ENCODE measurements around the gene CCP110.

Gene CCP110

GRCh38 chr16:19560078-19560477, 36.3 kb downstream of the CCP110 start:
- no peak for FAIRE-seq
- no peak for DNase-seq (ENCODE audit: insufficient read length, low spot score)
- no peak for TF ChIP-seq POU2F2 (IDR thresholded peaks at IDR 0.05; ENCODE audit: low read depth, low read length)

- no peak for FAIRE-seq
- no peak for DNase-seq (ENCODE audit: insufficient read length, low spot score)
- TF ChIP-seq SPI1 (IDR thresholded peaks at IDR 0.05; ENCODE audit: low read depth, low read length) (no peak), POU2F2 (IDR thresholded peaks at IDR 0.05; ENCODE audit: low read depth, low read length) (no peak), PAX5 (IDR thresholded peaks at IDR 0.05; ENCODE audit: insufficient read depth, low read length, severe bottlenecking) (no peak)
Observed at GRCh38 chr16:19563377-19563776, 39.6 kb downstream of the CCP110 start.

GRCh38 chr16:19566362-19566761, 42.6 kb downstream of the CCP110 start:
- DNase-seq (ENCODE audit: insufficient read length, low spot score) = no peak
- no peak for FAIRE-seq
- TF ChIP-seq POU2F2 (IDR thresholded peaks at IDR 0.05; ENCODE audit: low read depth, low read length) = no peak
- no peak for TF ChIP-seq POLR2AphosphoS5 (IDR thresholded peaks at IDR 0.05; ENCODE audit: low read depth, low read length)
- no peak for TF ChIP-seq PAX5 (IDR thresholded peaks at IDR 0.05; ENCODE audit: insufficient read depth, low read length, severe bottlenecking)
- no peak for TF ChIP-seq POLR2A (IDR thresholded peaks at IDR 0.05; ENCODE audit: low read depth, low read length)
- TF ChIP-seq TAF1 (IDR thresholded peaks at IDR 0.05; ENCODE audit: low read depth, low read length) = no peak
- no peak for TF ChIP-seq SPI1 (IDR thresholded peaks at IDR 0.05; ENCODE audit: low read depth, low read length)

GRCh38 chr16:19567560-19567959, 43.8 kb downstream of the CCP110 start:
- no peak for TF ChIP-seq POU2F2 (IDR thresholded peaks at IDR 0.05; ENCODE audit: low read depth, low read length)
- TF ChIP-seq TAF1 (IDR thresholded peaks at IDR 0.05; ENCODE audit: low read depth, low read length) = no peak
- TF ChIP-seq PAX5 (IDR thresholded peaks at IDR 0.05; ENCODE audit: insufficient read depth, low read length, severe bottlenecking) = no peak
- TF ChIP-seq POLR2A (IDR thresholded peaks at IDR 0.05; ENCODE audit: low read depth, low read length) = no peak
- no peak for TF ChIP-seq SPI1 (IDR thresholded peaks at IDR 0.05; ENCODE audit: low read depth, low read length)
- TF ChIP-seq POLR2AphosphoS5 (IDR thresholded peaks at IDR 0.05; ENCODE audit: low read depth, low read length) = no peak
- DNase-seq (ENCODE audit: insufficient read length, low spot score) = no peak
- no peak for FAIRE-seq

- no peak for FAIRE-seq
- TF ChIP-seq TAF1 (IDR thresholded peaks at IDR 0.05; ENCODE audit: low read depth, low read length) = no peak
- TF ChIP-seq POU2F2 (IDR thresholded peaks at IDR 0.05; ENCODE audit: low read depth, low read length) = no peak
- TF ChIP-seq POLR2AphosphoS5 (IDR thresholded peaks at IDR 0.05; ENCODE audit: low read depth, low read length) = no peak
- TF ChIP-seq PAX5 (IDR thresholded peaks at IDR 0.05; ENCODE audit: insufficient read depth, low read length, severe bottlenecking) = no peak
- TF ChIP-seq POLR2A (IDR thresholded peaks at IDR 0.05; ENCODE audit: low read depth, low read length) = no peak
- no peak for TF ChIP-seq SPI1 (IDR thresholded peaks at IDR 0.05; ENCODE audit: low read depth, low read length)
- no peak for DNase-seq (ENCODE audit: insufficient read length, low spot score)
Observed at GRCh38 chr16:19573997-19574396, 50.3 kb downstream of the CCP110 start.

GRCh38 chr16:19574615-19575014, 50.9 kb downstream of the CCP110 start:
- FAIRE-seq = no peak
- no peak for DNase-seq (ENCODE audit: insufficient read length, low spot score)
- no peak for TF ChIP-seq POLR2AphosphoS5 (IDR thresholded peaks at IDR 0.05; ENCODE audit: low read depth, low read length)
- no peak for TF ChIP-seq POU2F2 (IDR thresholded peaks at IDR 0.05; ENCODE audit: low read depth, low read length)
- no peak for TF ChIP-seq SPI1 (IDR thresholded peaks at IDR 0.05; ENCODE audit: low read depth, low read length)
- no peak for TF ChIP-seq POLR2A (IDR thresholded peaks at IDR 0.05; ENCODE audit: low read depth, low read length)
- no peak for TF ChIP-seq TAF1 (IDR thresholded peaks at IDR 0.05; ENCODE audit: low read depth, low read length)

- DNase-seq (ENCODE audit: insufficient read length, low spot score) = no peak
- FAIRE-seq = no peak
- TF ChIP-seq PAX5 (IDR thresholded peaks at IDR 0.05; ENCODE audit: insufficient read depth, low read length, severe bottlenecking) (no peak), POLR2AphosphoS5 (IDR thresholded peaks at IDR 0.05; ENCODE audit: low read depth, low read length) (no peak), POLR2A (IDR thresholded peaks at IDR 0.05; ENCODE audit: low read depth, low read length) (no peak), POU2F2 (IDR thresholded peaks at IDR 0.05; ENCODE audit: low read depth, low read length) (no peak), SPI1 (IDR thresholded peaks at IDR 0.05; ENCODE audit: low read depth, low read length) (no peak), TAF1 (IDR thresholded peaks at IDR 0.05; ENCODE audit: low read depth, low read length) (no peak)
Observed at GRCh38 chr16:19578378-19578971, 54.7 kb downstream of the CCP110 start.

- FAIRE-seq = no peak
- TF ChIP-seq POLR2A (IDR thresholded peaks at IDR 0.05; ENCODE audit: low read depth, low read length) (no peak), PAX5 (IDR thresholded peaks at IDR 0.05; ENCODE audit: insufficient read depth, low read length, severe bottlenecking) (no peak), SPI1 (IDR thresholded peaks at IDR 0.05; ENCODE audit: low read depth, low read length) (no peak), POU2F2 (IDR thresholded peaks at IDR 0.05; ENCODE audit: low read depth, low read length) (no peak), POLR2AphosphoS5 (IDR thresholded peaks at IDR 0.05; ENCODE audit: low read depth, low read length) (no peak), TAF1 (IDR thresholded peaks at IDR 0.05; ENCODE audit: low read depth, low read length) (no peak)
- DNase-seq (ENCODE audit: insufficient read length, low spot score) = no peak
Observed at GRCh38 chr16:19582050-19582831, 58.5 kb downstream of the CCP110 start.

GRCh38 chr16:19583665-19584300, 60.0 kb downstream of the CCP110 start:
- no peak for FAIRE-seq
- no peak for TF ChIP-seq TAF1 (IDR thresholded peaks at IDR 0.05; ENCODE audit: low read depth, low read length)
- TF ChIP-seq SPI1 (IDR thresholded peaks at IDR 0.05; ENCODE audit: low read depth, low read length) = no peak
- no peak for TF ChIP-seq POU2F2 (IDR thresholded peaks at IDR 0.05; ENCODE audit: low read depth, low read length)
- no peak for TF ChIP-seq POLR2A (IDR thresholded peaks at IDR 0.05; ENCODE audit: low read depth, low read length)
- TF ChIP-seq POLR2AphosphoS5 (IDR thresholded peaks at IDR 0.05; ENCODE audit: low read depth, low read length) = no peak
- no peak for TF ChIP-seq PAX5 (IDR thresholded peaks at IDR 0.05; ENCODE audit: insufficient read depth, low read length, severe bottlenecking)
- DNase-seq (ENCODE audit: insufficient read length, low spot score) = no peak
